Measurements from ENCODE around the gene ZNF580. TPM values are rescaled to one million over a fixed set of nuclear protein-coding genes. Genes with fewer than 3 reads are reported as not detected.

The ZNF580 gene
- total and polyA plus RNA-seq, 2 of the 8 experiments (the other 6 are each of a cell fraction or from before 2014, with no cell fraction given) = 12.0 to 24.6 TPM

DNA sequence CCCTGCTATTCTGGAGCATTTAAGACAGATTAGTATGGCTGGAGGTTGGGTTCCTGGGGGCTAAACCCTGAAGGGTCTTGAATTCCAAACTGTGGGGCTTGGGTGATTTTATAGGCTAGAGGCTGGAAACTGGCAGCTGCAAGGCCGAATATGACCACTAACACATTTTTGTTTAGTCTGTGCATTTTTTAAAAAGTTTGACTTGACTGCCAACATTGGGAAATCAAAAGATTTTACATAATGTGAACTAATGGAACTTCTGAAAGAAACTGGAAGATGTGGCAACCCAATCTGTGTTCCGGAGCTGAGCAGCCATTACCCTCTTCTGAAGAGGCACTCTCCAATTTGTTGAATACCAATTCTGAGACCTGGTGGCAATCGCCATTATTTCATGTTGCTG is 21.5 kb upstream of the ZNF580 start:
- Histone ChIP-seq H3K27me3 (replicated peaks in 1 of 4; ENCODE audit: control insufficient read depth in 3 of 4, extremely low read depth in 1 of 4, insufficient read depth in 3 of 4, low read length in 3 of 4) (peaks cover 0 to 2% (median 0%) of the 10 kb centered on the region in 4 experiments; a peak in 1 of 7 replicates), H2BK15ac (ENCODE audit: low read length) (no peak overlapping the region), H4K5ac (ENCODE audit: insufficient read length, low read depth, low read length) (no peak overlapping the region), H2BK20ac (ENCODE audit: low read length) (no peak overlapping the region), H3K4me1 (replicated peaks in 1 of 4; ENCODE audit: control insufficient read depth in 3 of 4, insufficient read depth in 4 of 4, low read length in 3 of 4) (no peaks in the 10 kb centered on the region; a peak in 2 of 7 replicates), H4K8ac (ENCODE audit: extremely low read depth, insufficient read depth, low read length) (no peak overlapping the region), H3K23me2 (ENCODE audit: low read depth, low read length) (no peaks in the 10 kb centered on the region), H3K27ac (ENCODE audit: low read depth, low read length) (no peak overlapping the region), H3K9ac (replicated peaks in 1 of 4; ENCODE audit: extremely low read depth in 1 of 4, low read depth in 3 of 4, low read length in 3 of 4) (no peak overlapping the region), H3K23ac (ENCODE audit: insufficient read length) (no peak overlapping the region), H3K4ac (replicated peaks; ENCODE audit: insufficient read length, low read depth, low read length) (no peak overlapping the region), H2AFZ (ENCODE audit: low read length) (no peak overlapping the region), H3K18ac (ENCODE audit: extremely low read depth, low read length) (no peak overlapping the region), H3K14ac (ENCODE audit: insufficient read length) (no peak overlapping the region), H4K91ac (replicated peaks; ENCODE audit: insufficient read length, low read length) (no peak overlapping the region), H3K4me3 (ENCODE audit: extremely low read depth in 1 of 4, insufficient read depth in 2 of 4, low read depth in 3 of 4, low read length in 4 of 4) (no peak overlapping the region), H3K36me3 (ENCODE audit: control insufficient read depth in 2 of 4, insufficient read depth in 4 of 4, low read length in 3 of 4) (peaks cover 0 to 36% (median 4%) of the 10 kb centered on the region in 4 experiments; a peak in 6 of 8 replicates), H2BK120ac (replicated peaks; ENCODE audit: low read depth, low read length) (no peak overlapping the region), H3K4me2 (ENCODE audit: insufficient read depth in 1 of 2, low read depth in 2 of 2, low read length in 2 of 2) (no peak overlapping the region), H3K79me1 (ENCODE audit: low read depth, low read length) (no peaks in the 10 kb centered on the region), H3K56ac (replicated peaks; ENCODE audit: insufficient read length, low read depth, low read length) (no peak overlapping the region), H3K79me2 (ENCODE audit: control insufficient read depth in 1 of 2, insufficient read depth in 2 of 2, low read length in 2 of 2) (no peaks in the 10 kb centered on the region), H4K20me1 (replicated peaks in 1 of 2; ENCODE audit: control insufficient read depth in 1 of 2, insufficient read depth in 2 of 2, low read length in 2 of 2) (peaks cover 1 to 7% of the 10 kb centered on the region in 2 experiments), H3K9me3 (ENCODE audit: insufficient read depth in 2 of 2, low read depth in 1 of 2, low read length in 1 of 2) (no peaks in the 10 kb centered on the region; a peak in 1 of 4 replicates), H2BK5ac (ENCODE audit: low read depth, low read length) (no peak overlapping the region), H2BK12ac (ENCODE audit: low read depth, low read length) (no peak overlapping the region), H2AK5ac (ENCODE audit: low read depth, low read length) (no peak overlapping the region)
- POLR2A ChIA-PET (ENCODE audit: partially characterized antibody) = interaction anchor here (0.8 to 6.1 kb wide), 7 partner anchors 8 to 236 kb away, joined by 3 to 32 read pairs (median 5); partner anchors contain the start of genes CCDC106 and ZNF865
- 92% methylated on average over 3 of the region's 3 CpGs; no CpG with 5 or more reads in 1 of the 2 experiments for WGBS, 2 experiments (ENCODE audit: extremely low coverage in 1 of 2, insufficient coverage in 1 of 2, insufficient read length in 1 of 2, insufficient replicate concordance in 2 of 2, low coverage in 1 of 2, low lambda C conversion rate in 2 of 2, missing lambda C conversion rate in 1 of 2)
- CTCF ChIA-PET (ENCODE audit: partially characterized antibody) = interaction anchor here (1.3 to 8.0 kb wide), 4 partner anchors 13 to 136 kb away, joined by 3 to 38 read pairs (median 6); no protein-coding TSS in a partner anchor
- DNase-seq (ENCODE audit: low read depth in 1 of 2, low spot score in 2 of 2) (no peak), FAIRE-seq (peak; percentile 39)
- TF ChIP-seq BACH1 (IDR thresholded peaks at IDR 0.05; ENCODE audit: low read length) (no peak), RXRA (IDR thresholded peaks at IDR 0.05; ENCODE audit: insufficient read depth, low read depth, low read length) (no peak), CBX8 (IDR thresholded peaks at IDR 0.05; ENCODE audit: borderline replicate concordance, low read depth, low read length) (no peak), SIRT6 (IDR thresholded peaks at IDR 0.05; ENCODE audit: low read length) (no peak), MAFK (IDR thresholded peaks at IDR 0.05; ENCODE audit: low read depth, low read length) (no peak), FOSL1 (IDR thresholded peaks at IDR 0.05; ENCODE audit: insufficient read depth, low read depth, low read length) (no peak), EGR1 (IDR thresholded peaks at IDR 0.05; ENCODE audit: borderline replicate concordance, low read depth, low read length) (no peak), HDAC6 (IDR thresholded peaks at IDR 0.05; ENCODE audit: low read depth, low read length) (no peak), RBBP5 (IDR thresholded peaks at IDR 0.05; ENCODE audit: borderline replicate concordance, low read depth, low read length) (no peak), RAD21 (IDR thresholded peaks at IDR 0.05 in 1 of 2, conservative IDR thresholded peaks at IDR 0.05 in 1 of 2; ENCODE audit: low read depth in 2 of 2, low read length in 2 of 2) (no peak), CHD2 (IDR thresholded peaks at IDR 0.05; ENCODE audit: low read length) (no peak), SUZ12 (IDR thresholded peaks at IDR 0.05; ENCODE audit: low read length) (no peak), KDM1A (IDR thresholded peaks at IDR 0.05; ENCODE audit: borderline replicate concordance, low read length) (no peak)
- TF ChIP-seq, protein P1, sequence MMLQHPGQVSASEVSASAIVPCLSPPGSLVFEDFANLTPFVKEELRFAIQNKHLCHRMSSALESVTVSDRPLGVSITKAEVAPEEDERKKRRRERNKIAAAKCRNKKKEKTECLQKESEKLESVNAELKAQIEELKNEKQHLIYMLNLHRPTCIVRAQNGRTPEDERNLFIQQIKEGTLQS (IDR thresholded peaks at IDR 0.05; ENCODE audit: insufficient read depth, low read depth, low read length) = no peak

Data from H1 (cell line).